GM12891 (cell line): ENCODE measurements around the gene MYCBPAP.

Source experiments
- PAX5 ChIP-seq: IDR thresholded peaks from 2 replicates; pipeline ENCODE4 v1.6.1; 2011; ENCODE audit warnings: low read length, moderate library complexity, mild to moderate bottlenecking; ENCODE audit not compliant: insufficient read depth, severe bottlenecking
- POLR2A ChIP-seq: IDR thresholded peaks from 2 replicates; pipeline ENCODE4 v1.6.1; 2011; ENCODE audit warnings: low read depth, low read length, control low read depth
- POLR2AphosphoS5 ChIP-seq: IDR thresholded peaks from 2 replicates; pipeline ENCODE4 v1.6.1; 2011; ENCODE audit warnings: low read depth, low read length, control low read depth
- POU2F2 ChIP-seq: IDR thresholded peaks from 2 replicates; pipeline ENCODE4 v1.6.1; 2011; ENCODE audit warnings: low read depth, mild to moderate bottlenecking, control low read depth, low read length, moderate library complexity
- TAF1 ChIP-seq: IDR thresholded peaks from 2 replicates; pipeline ENCODE4 v1.6.1; 2011; ENCODE audit warnings: low read depth, low read length, control low read depth

- TF ChIP-seq POLR2AphosphoS5 (no peak), TAF1 (no peak), POLR2A (no peak), POU2F2 (no peak), PAX5 (no peak)
Observed at GRCh38 chr17:50464121-50464520, 44.1 kb upstream of the MYCBPAP start.
